H1 (cell line): Measurements from ENCODE around the gene BCHE. TPM values are rescaled to one million over a fixed set of nuclear protein-coding genes. Genes with fewer than 3 reads are reported as not detected.

Experiments
- CTCF ChIA-PET: fragments of 300-600 bp; sonication (Branson Sonifier 250); formaldehyde crosslinking; loops from one replicate; lab custom pipeline; 2021; ENCODE audit not compliant: partially characterized antibody; lab: Charles Lee
- POLR2A ChIA-PET: fragments of 300-600 bp; sonication (Branson Sonifier 250); formaldehyde crosslinking; loops from one replicate; lab custom pipeline; 2021; ENCODE audit warnings: inconsistent platforms; ENCODE audit not compliant: partially characterized antibody; lab: Charles Lee
- DNase-seq, 2 experiments: peaks; one replicate each; pipeline versions ENCODE4 v3.0.0 to v3.0.0-alpha.2; 2010 to 2022; ENCODE audit warnings: low spot score in 2 of 2, low read depth in 1 of 2, mixed read lengths in 1 of 2
- FAIRE-seq: peaks from 2 replicates; lab custom pipeline; 2011; peaks lifted over from hg19 to GRCh38; lab: Jason Lieb, UNC
- H2AFZ ChIP-seq: 2 replicates; pipeline ENCODE4 v1.8.1; 2012; ENCODE audit warnings: low read length, inconsistent platforms
- H2AK5ac ChIP-seq: 2 replicates; pipeline ENCODE4 v1.6.1; 2013; ENCODE audit warnings: low read depth, low read length
- H2BK120ac ChIP-seq: replicated peaks from 2 replicates; pipeline ENCODE3; 2013; ENCODE audit warnings: low read depth, low read length, inconsistent platforms
- H2BK12ac ChIP-seq: 2 replicates; pipeline ENCODE4 v1.6.1; 2013; ENCODE audit warnings: low read depth, low read length
- H2BK15ac ChIP-seq: 2 replicates; pipeline ENCODE4 v1.6.1; 2013; ENCODE audit warnings: low read length
- H2BK20ac ChIP-seq: 2 replicates; pipeline ENCODE4 v1.6.1; 2013; ENCODE audit warnings: low read length
- H2BK5ac ChIP-seq: 2 replicates; pipeline ENCODE4 v1.6.1; 2013; ENCODE audit warnings: low read depth, low read length
- H3K14ac ChIP-seq: 2 replicates; pipeline ENCODE4 v1.6.1; 2013; ENCODE audit warnings: inconsistent platforms; ENCODE audit not compliant: insufficient read length
- H3K18ac ChIP-seq: 2 replicates; pipeline ENCODE4 v1.6.1; 2013; ENCODE audit warnings: low read length; ENCODE audit errors: extremely low read depth
- H3K23ac ChIP-seq: 2 replicates; pipeline ENCODE4 v1.6.1; 2013; ENCODE audit warnings: inconsistent platforms; ENCODE audit not compliant: insufficient read length
- H3K23me2 ChIP-seq: 2 replicates; pipeline ENCODE4 v1.6.1; 2013; ENCODE audit warnings: low read depth, low read length
- H3K27ac ChIP-seq: 2 replicates; pipeline ENCODE4 v1.6.1; 2011; ENCODE audit warnings: low read depth, low read length, inconsistent platforms
- H3K27me3 ChIP-seq, 4 experiments: replicated peaks in 1 of 4; 1 replicate in 1 of 4; 2 replicates in 3 of 4; pipeline versions ENCODE4 v1.6.1 to v1.8.1; 2011 to 2013; ENCODE audit warnings: low read length in 3 of 4, mild to moderate bottlenecking in 3 of 4, inconsistent platforms in 2 of 4, mixed read lengths in 2 of 4, moderate library complexity in 1 of 4; ENCODE audit not compliant: control insufficient read depth in 3 of 4, insufficient read depth in 3 of 4; ENCODE audit errors: extremely low read depth in 1 of 4
- H3K36me3 ChIP-seq, 4 experiments: 2 replicates each; pipeline versions ENCODE4 v1.6.1 to v1.8.1; 2011 to 2013; ENCODE audit warnings: mild to moderate bottlenecking in 4 of 4, low read length in 3 of 4, moderate library complexity in 2 of 4, control low read depth in 1 of 4, inconsistent platforms in 1 of 4; ENCODE audit not compliant: insufficient read depth in 4 of 4, control insufficient read depth in 2 of 4
- H3K4ac ChIP-seq: replicated peaks from 2 replicates; pipeline ENCODE3; 2013; ENCODE audit warnings: low read length, low read depth, mixed read lengths, inconsistent platforms; ENCODE audit not compliant: insufficient read length
- H3K4me1 ChIP-seq, 4 experiments: replicated peaks in 1 of 4; 1 replicate in 1 of 4; 2 replicates in 3 of 4; pipeline versions ENCODE4 v1.6.1 to v1.8.1; 2011 to 2013; ENCODE audit warnings: low read length in 3 of 4, inconsistent platforms in 2 of 4, mixed read lengths in 1 of 4; ENCODE audit not compliant: insufficient read depth in 4 of 4, control insufficient read depth in 3 of 4
- H3K4me2 ChIP-seq, 2 experiments: 2 replicates each; pipeline versions ENCODE4 v1.6.1 to v1.8.1; 2011 to 2013; ENCODE audit warnings: low read depth in 2 of 2, low read length in 2 of 2, control low read depth in 1 of 2, inconsistent platforms in 1 of 2, mild to moderate bottlenecking in 1 of 2; ENCODE audit not compliant: insufficient read depth in 1 of 2
- H3K4me3 ChIP-seq, 4 experiments: fragments of 200-600, 300-600 bp in 1 of 4; sonication (generic), shearing (Covaris generic), sonication (Bioruptor Twin) in 1 of 4; 2 replicates each; pipeline versions ENCODE4 v1.5.1 to v1.8.1; 2011 to 2016; ENCODE audit warnings: low read length in 4 of 4, low read depth in 3 of 4, control low read depth in 2 of 4, inconsistent platforms in 2 of 4, mild to moderate bottlenecking in 2 of 4, mixed read lengths in 1 of 4, moderate library complexity in 1 of 4; ENCODE audit not compliant: insufficient read depth in 2 of 4; ENCODE audit errors: extremely low read depth in 1 of 4
- H3K56ac ChIP-seq: replicated peaks from 2 replicates; pipeline ENCODE3; 2013; ENCODE audit warnings: low read depth, mild to moderate bottlenecking, mixed read lengths, low read length, inconsistent platforms; ENCODE audit not compliant: insufficient read length
- H3K79me1 ChIP-seq: 2 replicates; pipeline ENCODE4 v1.6.1; 2013; ENCODE audit warnings: low read depth, low read length, control low read depth
- H3K79me2 ChIP-seq, 2 experiments: 2 replicates each; pipeline versions ENCODE4 v1.6.1 to v1.8.1; 2012 to 2013; ENCODE audit warnings: low read length in 2 of 2, mild to moderate bottlenecking in 2 of 2, inconsistent platforms in 1 of 2; ENCODE audit not compliant: insufficient read depth in 2 of 2, control insufficient read depth in 1 of 2
- H3K9ac ChIP-seq, 4 experiments: replicated peaks in 1 of 4; 1 replicate in 1 of 4; 2 replicates in 3 of 4; pipeline versions ENCODE4 v1.6.1 to v1.8.1; 2011 to 2013; ENCODE audit warnings: low read depth in 3 of 4, low read length in 3 of 4, control low read depth in 2 of 4, mild to moderate bottlenecking in 2 of 4, moderate library complexity in 2 of 4, inconsistent platforms in 1 of 4; ENCODE audit errors: extremely low read depth in 1 of 4
- H3K9me3 ChIP-seq, 2 experiments: 2 replicates each; pipeline versions ENCODE4 v1.6.1 to v1.8.1; 2012 to 2013; ENCODE audit warnings: mild to moderate bottlenecking in 2 of 2, moderate library complexity in 2 of 2, control low read depth in 1 of 2, inconsistent platforms in 1 of 2, low read depth in 1 of 2, low read length in 1 of 2, mixed read lengths in 1 of 2; ENCODE audit not compliant: insufficient read depth in 2 of 2
- H4K20me1 ChIP-seq, 2 experiments: replicated peaks in 1 of 2; 2 replicates each; pipeline versions ENCODE3 to v1.8.1; 2011 to 2013; ENCODE audit warnings: inconsistent platforms in 2 of 2, low read length in 2 of 2, mild to moderate bottlenecking in 1 of 2; ENCODE audit not compliant: insufficient read depth in 2 of 2, control insufficient read depth in 1 of 2
- H4K5ac ChIP-seq: 2 replicates; pipeline ENCODE4 v1.6.1; 2013; ENCODE audit warnings: low read length, low read depth, mixed read lengths, inconsistent platforms; ENCODE audit not compliant: insufficient read length
- H4K8ac ChIP-seq: 2 replicates; pipeline ENCODE4 v1.8.0; 2013; ENCODE audit warnings: mild to moderate bottlenecking, moderate library complexity, low read length, inconsistent platforms; ENCODE audit not compliant: insufficient read depth; ENCODE audit errors: extremely low read depth
- H4K91ac ChIP-seq: replicated peaks from 2 replicates; pipeline ENCODE3; 2013; ENCODE audit warnings: low read length, mixed read lengths, inconsistent platforms; ENCODE audit not compliant: insufficient read length
- ASH2L ChIP-seq: fragments of 200-600, 300-600 bp; sonication (generic); IDR thresholded peaks from one replicate; pipeline ENCODE4 v1.7.1; 2017; ENCODE audit warnings: low read length
- BCL11A ChIP-seq, 2 experiments: IDR thresholded peaks; one replicate each; pipeline ENCODE4 v1.6.1; 2011; ENCODE audit warnings: low read depth in 2 of 2, low read length in 2 of 2, mild to moderate bottlenecking in 2 of 2
- CBX8 ChIP-seq: fragments of 300-800, 300-1000 bp; sonication (generic); IDR thresholded peaks from 2 replicates; pipeline ENCODE4 v1.7.1; 2016; ENCODE audit warnings: low read depth, low read length, borderline replicate concordance
- E2F6 ChIP-seq: IDR thresholded peaks from 2 replicates; pipeline ENCODE4 v1.6.1; 2012; ENCODE audit warnings: inconsistent platforms
- EGR1 ChIP-seq: IDR thresholded peaks from 2 replicates; pipeline ENCODE4 v1.6.1; 2011; ENCODE audit warnings: low read depth, low read length, borderline replicate concordance
- EZH2 ChIP-seq: fragments of 200-600 bp; sonication (generic); IDR thresholded peaks from 2 replicates; pipeline ENCODE4 v1.7.1; 2012; ENCODE audit warnings: low read depth, mild to moderate bottlenecking, moderate library complexity, low read length, inconsistent platforms; ENCODE audit not compliant: severe bottlenecking
- GABPA ChIP-seq: IDR thresholded peaks from 2 replicates; pipeline ENCODE4 v1.6.1; 2011; ENCODE audit warnings: mild to moderate bottlenecking, low read length, moderate library complexity, borderline replicate concordance; ENCODE audit not compliant: insufficient read depth
- PHF8 ChIP-seq: fragments of 200-600 bp; sonication (generic); conservative IDR thresholded peaks from 2 replicates; pipeline ENCODE4 v1.7.1; 2012; ENCODE audit warnings: low read depth, mild to moderate bottlenecking, inconsistent platforms, low read length, moderate library complexity
- RAD21 ChIP-seq, 2 experiments: IDR thresholded peaks in 1 of 2; conservative IDR thresholded peaks in 1 of 2; 2 replicates each; pipeline ENCODE4 v1.6.1; 2011; ENCODE audit warnings: low read depth in 2 of 2, low read length in 2 of 2, improper control_type of control experiment in 1 of 2, inconsistent platforms in 1 of 2, mild to moderate bottlenecking in 1 of 2, moderate library complexity in 1 of 2
- SP2 ChIP-seq: IDR thresholded peaks from 2 replicates; pipeline ENCODE4 v1.6.1; 2012; ENCODE audit warnings: mild to moderate bottlenecking, low read length, inconsistent platforms
- TCF12 ChIP-seq: IDR thresholded peaks from 2 replicates; pipeline ENCODE4 v1.6.1; 2011; ENCODE audit warnings: low read depth, mild to moderate bottlenecking, low read length
- WGBS, 2 experiments: shearing (Covaris generic) in 1 of 2; methylation state at CpG; one replicate each; pipeline versions ENCODE4 v1.1.6 to v1.1.7; 2013 to 2015; ENCODE audit warnings: low lambda C conversion rate in 2 of 2, mixed read lengths in 2 of 2, inconsistent platforms in 1 of 2, low coverage in 1 of 2, missing lambda C conversion rate in 1 of 2; ENCODE audit not compliant: insufficient replicate concordance in 2 of 2, insufficient coverage in 1 of 2, insufficient read length in 1 of 2; ENCODE audit errors: extremely low coverage in 1 of 2, missing lambda C conversion rate in 1 of 2; 5-methylcytosine and 5-hydroxymethylcytosine counted together
- polyA plus RNA-seq, 7 experiments: library from polyadenylated mRNA; depleted of rRNA in 3 of 7; stranded (reverse) in 5 of 7; unstranded in 2 of 7; fragments of >200 nt in 5 of 7; fragments of 200-250 nt in 2 of 7; gene quantifications; 1 replicate in 5 of 7; 2 replicates in 1 of 7; 4 replicates in 1 of 7; pipeline versions ENCODE4 v1.2.1 to v1.2.3, GENCODE V29; 2011 to 2013; ENCODE audit warnings: missing spikeins in 2 of 7, mixed read lengths in 2 of 7
- total RNA-seq: library from RNA; stranded (reverse); fragmentation: NEBNext Ultra II Directional; extraction: Animal tissue kit (Norgen Biotek cat#: 25700); gene quantifications from 2 replicates; pipeline ENCODE4 v1.2.1, GENCODE V29; 2021
- TF ChIP-seq, protein P1 (sequence below): IDR thresholded peaks from 2 replicates; pipeline ENCODE4 v1.6.1; 2012; ENCODE audit warnings: low read length, inconsistent platforms

BCHE gene
- total and polyA plus RNA-seq, 2 of the 8 experiments (the other 6 are each of a cell fraction or from before 2014, with no cell fraction given) = 0.56 to 1.9 TPM

DNA sequence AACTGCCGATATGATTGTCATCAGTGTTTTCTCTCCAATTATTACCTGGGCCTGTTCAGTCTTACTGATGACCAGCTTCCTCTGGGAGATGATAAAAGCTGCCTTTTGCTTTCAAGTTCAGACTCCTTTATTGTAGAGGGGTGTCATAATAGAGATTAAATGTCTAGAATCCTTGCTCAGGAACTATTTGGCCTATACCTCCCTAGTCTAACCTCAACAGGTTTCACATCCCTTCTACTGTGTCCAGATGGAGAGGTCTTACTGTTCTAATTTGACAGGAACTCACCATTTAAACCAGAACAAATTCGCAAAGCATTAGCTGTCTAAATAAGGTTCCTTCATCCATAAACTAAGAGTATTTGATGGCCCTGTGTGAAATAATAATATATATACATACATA, 88.0 kb downstream of the BCHE start:
- H2BK5ac ChIP-seq = no peak overlapping the region
- no peak for FAIRE-seq
- H3K9ac ChIP-seq = no peak overlapping the region
- no peak overlapping the region for H3K56ac ChIP-seq
- H4K8ac ChIP-seq = no peak overlapping the region
- no peak overlapping the region for H3K18ac ChIP-seq
- H3K23ac ChIP-seq = no peak overlapping the region
- no peak overlapping the region for H3K4me3 ChIP-seq
- WGBS, 2 experiments = 90% methylated on average over 2 of the region's 2 CpGs; no CpG with 5 or more reads in 1 of the 2 experiments
- H3K4me1 ChIP-seq = no peaks in the 10 kb centered on the region
- no peak overlapping the region for H2BK120ac ChIP-seq
- no peak overlapping the region for H2BK15ac ChIP-seq
- no peaks in the 10 kb centered on the region for H3K9me3 ChIP-seq
- no peak for DNase-seq
- no peak overlapping the region for H2BK12ac ChIP-seq
- no peaks in the 10 kb centered on the region for H4K20me1 ChIP-seq
- no peaks in the 10 kb centered on the region for H3K36me3 ChIP-seq
- no peak overlapping the region for H2AFZ ChIP-seq
- H3K79me1 ChIP-seq = no peaks in the 10 kb centered on the region
- H3K23me2 ChIP-seq = no peaks in the 10 kb centered on the region
- H3K27ac ChIP-seq = no peak overlapping the region
- POLR2A ChIA-PET = no interaction called here
- no peak overlapping the region for H4K5ac ChIP-seq
- CTCF ChIA-PET = interaction anchor here (1.2 kb wide), 1 partner anchor 106 kb away, joined by 3 read pairs; no protein-coding TSS in a partner anchor
- no peak overlapping the region for H2AK5ac ChIP-seq
- H3K4me2 ChIP-seq = no peak overlapping the region
- no peak overlapping the region for H4K91ac ChIP-seq
- H2BK20ac ChIP-seq = no peak overlapping the region
- H3K27me3 ChIP-seq = no peaks in the 10 kb centered on the region
- no peak overlapping the region for H3K14ac ChIP-seq
- no peaks in the 10 kb centered on the region for H3K79me2 ChIP-seq
- no peak overlapping the region for H3K4ac ChIP-seq
- TF ChIP-seq CBX8 (no peak), EGR1 (no peak), BCL11A (IDR thresholded peaks at IDR 0.05; ENCODE audit: low read depth in 2 of 2, low read length in 2 of 2) (no peak), PHF8 (no peak), ASH2L (no peak), GABPA (no peak), EZH2 (no peak), SP2 (no peak), E2F6 (no peak), RAD21 (IDR thresholded peaks at IDR 0.05 in 1 of 2, conservative IDR thresholded peaks at IDR 0.05 in 1 of 2; ENCODE audit: low read depth in 2 of 2, low read length in 2 of 2) (no peak), TCF12 (no peak)
- TF ChIP-seq, protein P1, sequence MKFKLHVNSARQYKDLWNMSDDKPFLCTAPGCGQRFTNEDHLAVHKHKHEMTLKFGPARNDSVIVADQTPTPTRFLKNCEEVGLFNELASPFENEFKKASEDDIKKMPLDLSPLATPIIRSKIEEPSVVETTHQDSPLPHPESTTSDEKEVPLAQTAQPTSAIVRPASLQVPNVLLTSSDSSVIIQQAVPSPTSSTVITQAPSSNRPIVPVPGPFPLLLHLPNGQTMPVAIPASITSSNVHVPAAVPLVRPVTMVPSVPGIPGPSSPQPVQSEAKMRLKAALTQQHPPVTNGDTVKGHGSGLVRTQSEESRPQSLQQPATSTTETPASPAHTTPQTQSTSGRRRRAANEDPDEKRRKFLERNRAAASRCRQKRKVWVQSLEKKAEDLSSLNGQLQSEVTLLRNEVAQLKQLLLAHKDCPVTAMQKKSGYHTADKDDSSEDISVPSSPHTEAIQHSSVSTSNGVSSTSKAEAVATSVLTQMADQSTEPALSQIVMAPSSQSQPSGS = no peak
